ENCODE data around the gene EIF3I.

Gene EIF3I

GRCh38 chr1:32273391-32274208, 51.4 kb downstream of the EIF3I start:
- no peak for DNase-seq (ENCODE audit: low spot score)
- no peak for TF ChIP-seq CTCF (IDR thresholded peaks at IDR 0.05; ENCODE audit: borderline replicate concordance, control extremely low read depth, extremely low read depth, insufficient read depth, missing control alignments)

GRCh38 chr1:32274646-32275340, 52.6 kb downstream of the EIF3I start:
- DNase-seq (ENCODE audit: low spot score) = no peak
- in situ Hi-C loops (cut with MboI; ENCODE audit: low sequenced_read_pairs, unreplicated experiment) = no loop called here
- TF ChIP-seq CTCF (IDR thresholded peaks at IDR 0.05; ENCODE audit: borderline replicate concordance, control extremely low read depth, extremely low read depth, insufficient read depth, missing control alignments) = no peak

More at GRCh38 chr1:32273391-32274208, 51.4 kb downstream of the EIF3I start:
- in situ Hi-C loops (cut with MboI; ENCODE audit: low sequenced_read_pairs, unreplicated experiment) = no loop called here

GRCh38 chr1:32275424-32275823, 53.2 kb downstream of the EIF3I start:
- in situ Hi-C loops (cut with MboI; ENCODE audit: low sequenced_read_pairs, unreplicated experiment) = no loop called here
- TF ChIP-seq CTCF (IDR thresholded peaks at IDR 0.05; ENCODE audit: borderline replicate concordance, control extremely low read depth, extremely low read depth, insufficient read depth, missing control alignments) = no peak
- no peak for DNase-seq (ENCODE audit: low spot score)

- no peak for DNase-seq (ENCODE audit: low spot score)
- in situ Hi-C loops (cut with MboI; ENCODE audit: low sequenced_read_pairs, unreplicated experiment) = no loop called here
- no peak for TF ChIP-seq CTCF (IDR thresholded peaks at IDR 0.05; ENCODE audit: borderline replicate concordance, control extremely low read depth, extremely low read depth, insufficient read depth, missing control alignments)
Observed at GRCh38 chr1:32276032-32276782, 54.0 kb downstream of the EIF3I start.

Data from GM13976 (cell line).